ENCODE data around the gene CTPS1. TPM values are rescaled to one million over a fixed set of nuclear protein-coding genes. Genes with fewer than 3 reads are reported as not detected.
A peak's percentile ranks its signal among the peaks of the same experiment; 100 is the strongest.

The CTPS1 gene
- polyA plus RNA-seq, 1 donor from 2014 or later: 76.1 TPM

GRCh38 chr1:40980453-40981121 is 1.1 kb downstream of the CTPS1 start:
- H3K27ac ChIP-seq (ENCODE audit: low read length): peak overlapping the region; percentile 85

DNA sequence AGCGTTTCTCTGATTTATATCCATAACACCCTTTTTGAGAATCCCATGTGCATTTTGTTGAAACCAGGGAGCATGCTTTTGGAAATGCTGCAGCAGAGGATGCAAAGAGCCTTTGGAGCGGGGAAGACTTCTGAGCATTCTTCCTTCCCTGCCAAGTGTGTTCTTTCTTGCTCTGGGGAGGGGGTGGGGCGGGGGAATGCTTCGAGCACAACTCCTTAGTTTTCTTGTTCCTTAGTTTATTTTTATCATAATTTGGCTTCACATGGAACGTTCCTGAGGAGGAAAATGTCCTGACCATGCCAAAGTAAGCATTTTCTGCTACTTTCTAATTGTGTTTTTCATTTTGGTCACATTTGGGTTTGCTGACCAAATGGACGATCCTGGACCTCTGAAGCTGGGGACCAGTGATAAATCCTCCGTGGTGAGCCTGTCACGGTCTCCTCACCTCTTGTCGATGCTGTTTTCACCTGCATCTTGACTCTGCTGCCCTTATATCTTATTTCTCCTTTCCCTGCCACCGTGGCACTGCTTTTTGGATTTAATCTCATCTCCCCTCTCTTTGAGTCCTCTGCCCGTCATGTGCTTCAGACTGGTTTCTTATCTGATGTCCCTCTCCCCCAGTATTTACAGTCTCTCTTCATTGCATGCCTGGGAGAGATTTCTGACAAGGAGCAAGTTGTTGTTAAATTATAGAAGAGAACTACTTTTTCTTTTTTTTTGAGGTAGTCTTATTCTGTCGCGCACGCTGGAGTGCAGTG is 2.4 kb downstream of the CTPS1 start:
- Histone ChIP-seq H3K79me2 (replicated peaks; ENCODE audit: insufficient read depth, low read length) (peaks cover 29% of the 10 kb centered on the region), H2AFZ (ENCODE audit: low read depth, low read length) (no peak overlapping the region), H3K36me3 (ENCODE audit: insufficient read depth, low read length) (peaks cover 4% of the 10 kb centered on the region), H3K9ac (ENCODE audit: low read length) (no peak overlapping the region), H3F3A (ENCODE audit: insufficient read depth, low read length, poor library complexity, severe bottlenecking) (peaks cover 6% of the 10 kb centered on the region), H3K4me3 (ENCODE audit: low read length) (peak overlapping the region; percentile 88), H3K27ac (ENCODE audit: low read length) (no peak overlapping the region), H3K9me3 (ENCODE audit: low read length) (no peaks in the 10 kb centered on the region), H3K4me2 (ENCODE audit: low read length) (peak overlapping the region; percentile 94), H3K27me3 (ENCODE audit: insufficient read depth, low read depth, low read length) (no peaks in the 10 kb centered on the region), H3K9me2 (ENCODE audit: insufficient read depth, low read length) (no peaks in the 10 kb centered on the region), H4K20me1 (ENCODE audit: insufficient read depth) (no peaks in the 10 kb centered on the region)
- TF ChIP-seq MXI1 (conservative IDR thresholded peaks at IDR 0.05; ENCODE audit: poor library complexity, severe bottlenecking) (no peak), CTCF (IDR thresholded peaks at IDR 0.05; ENCODE audit: poor library complexity, severe bottlenecking) (no peak), EP300 (conservative IDR thresholded peaks at IDR 0.05; ENCODE audit: poor library complexity, severe bottlenecking) (no peak), RAD21 (conservative IDR thresholded peaks at IDR 0.05) (no peak), SMC3 (conservative IDR thresholded peaks at IDR 0.05; ENCODE audit: poor library complexity) (no peak), EZH2 (IDR thresholded peaks at IDR 0.05; ENCODE audit: borderline replicate concordance, insufficient read depth, low read length, poor library complexity, severe bottlenecking) (no peak), TAF1 (IDR thresholded peaks at IDR 0.05; ENCODE audit: low read depth) (no peak), POLR2AphosphoS5 (IDR thresholded peaks at IDR 0.05) (no peak)

More at GRCh38 chr1:40980453-40981121, 1.1 kb downstream of the CTPS1 start:
- Histone ChIP-seq H3K4me2 (ENCODE audit: low read length) (peak overlapping the region; percentile 94), H3K36me3 (ENCODE audit: insufficient read depth, low read length) (peaks cover 4% of the 10 kb centered on the region), H3K9me3 (ENCODE audit: low read length) (no peaks in the 10 kb centered on the region), H3K9me2 (ENCODE audit: insufficient read depth, low read length) (no peaks in the 10 kb centered on the region), H3K79me2 (replicated peaks; ENCODE audit: insufficient read depth, low read length) (peaks cover 29% of the 10 kb centered on the region), H3K27me3 (ENCODE audit: insufficient read depth, low read depth, low read length) (no peaks in the 10 kb centered on the region), H4K20me1 (ENCODE audit: insufficient read depth) (no peaks in the 10 kb centered on the region), H3K4me3 (ENCODE audit: low read length) (peak overlapping the region; percentile 88), H3F3A (ENCODE audit: insufficient read depth, low read length, poor library complexity, severe bottlenecking) (peaks cover 6% of the 10 kb centered on the region), H3K9ac (ENCODE audit: low read length) (peak overlapping the region; percentile 83), H2AFZ (ENCODE audit: low read depth, low read length) (peak overlapping the region; percentile 71)
- TF ChIP-seq SMC3 (conservative IDR thresholded peaks at IDR 0.05; ENCODE audit: poor library complexity) (no peak), MXI1 (conservative IDR thresholded peaks at IDR 0.05; ENCODE audit: poor library complexity, severe bottlenecking) (no peak), RAD21 (conservative IDR thresholded peaks at IDR 0.05) (no peak), POLR2AphosphoS5 (IDR thresholded peaks at IDR 0.05) (no peak), TAF1 (IDR thresholded peaks at IDR 0.05; ENCODE audit: low read depth) (no peak), EP300 (conservative IDR thresholded peaks at IDR 0.05; ENCODE audit: poor library complexity, severe bottlenecking) (no peak), EZH2 (IDR thresholded peaks at IDR 0.05; ENCODE audit: borderline replicate concordance, insufficient read depth, low read length, poor library complexity, severe bottlenecking) (no peak), CTCF (IDR thresholded peaks at IDR 0.05; ENCODE audit: poor library complexity, severe bottlenecking) (no peak)
- TF ChIP-seq, protein P1, sequence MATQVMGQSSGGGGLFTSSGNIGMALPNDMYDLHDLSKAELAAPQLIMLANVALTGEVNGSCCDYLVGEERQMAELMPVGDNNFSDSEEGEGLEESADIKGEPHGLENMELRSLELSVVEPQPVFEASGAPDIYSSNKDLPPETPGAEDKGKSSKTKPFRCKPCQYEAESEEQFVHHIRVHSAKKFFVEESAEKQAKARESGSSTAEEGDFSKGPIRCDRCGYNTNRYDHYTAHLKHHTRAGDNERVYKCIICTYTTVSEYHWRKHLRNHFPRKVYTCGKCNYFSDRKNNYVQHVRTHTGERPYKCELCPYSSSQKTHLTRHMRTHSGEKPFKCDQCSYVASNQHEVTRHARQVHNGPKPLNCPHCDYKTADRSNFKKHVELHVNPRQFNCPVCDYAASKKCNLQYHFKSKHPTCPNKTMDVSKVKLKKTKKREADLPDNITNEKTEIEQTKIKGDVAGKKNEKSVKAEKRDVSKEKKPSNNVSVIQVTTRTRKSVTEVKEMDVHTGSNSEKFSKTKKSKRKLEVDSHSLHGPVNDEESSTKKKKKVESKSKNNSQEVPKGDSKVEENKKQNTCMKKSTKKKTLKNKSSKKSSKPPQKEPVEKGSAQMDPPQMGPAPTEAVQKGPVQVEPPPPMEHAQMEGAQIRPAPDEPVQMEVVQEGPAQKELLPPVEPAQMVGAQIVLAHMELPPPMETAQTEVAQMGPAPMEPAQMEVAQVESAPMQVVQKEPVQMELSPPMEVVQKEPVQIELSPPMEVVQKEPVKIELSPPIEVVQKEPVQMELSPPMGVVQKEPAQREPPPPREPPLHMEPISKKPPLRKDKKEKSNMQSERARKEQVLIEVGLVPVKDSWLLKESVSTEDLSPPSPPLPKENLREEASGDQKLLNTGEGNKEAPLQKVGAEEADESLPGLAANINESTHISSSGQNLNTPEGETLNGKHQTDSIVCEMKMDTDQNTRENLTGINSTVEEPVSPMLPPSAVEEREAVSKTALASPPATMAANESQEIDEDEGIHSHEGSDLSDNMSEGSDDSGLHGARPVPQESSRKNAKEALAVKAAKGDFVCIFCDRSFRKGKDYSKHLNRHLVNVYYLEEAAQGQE (IDR thresholded peaks at IDR 0.05; ENCODE audit: borderline replicate concordance): no peak
